ENCODE measurements around the gene DPP6.

GRCh38 chr7:154844955-154845354 lies 792.8 kb downstream of the DPP6 start:
- TF ChIP-seq FOXM1 (IDR thresholded peaks at IDR 0.05; ENCODE audit: borderline replicate concordance) (no peak), HDGF (IDR thresholded peaks at IDR 0.05; ENCODE audit: borderline replicate concordance) (no peak)

Data from HEK293T (cell line).